ENCODE results near the gene PCCB.

PCCB gene

DNA sequence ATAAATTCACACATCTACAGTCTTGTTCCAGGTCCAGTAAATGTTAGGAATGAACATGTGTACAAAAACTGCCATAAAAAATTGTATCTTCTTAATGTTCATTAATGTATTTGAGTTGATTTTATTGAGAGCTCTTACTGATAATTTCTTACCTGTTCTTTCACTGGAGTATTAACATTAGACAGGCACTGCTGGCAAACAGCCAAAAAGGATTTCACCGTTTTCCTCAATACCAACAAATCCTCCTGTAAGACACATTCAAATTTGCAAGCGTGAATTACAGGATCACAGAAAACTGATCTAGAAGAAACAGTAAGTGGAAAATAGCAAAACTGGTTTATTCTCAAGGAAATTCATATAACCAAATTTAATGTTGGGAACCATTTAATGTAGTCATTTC, 127.4 kb downstream of the PCCB start:
- no peaks in the 10 kb centered on the region for H3K9me3 Mint-ChIP-seq
- H3K27me3 Mint-ChIP-seq = no peaks in the 10 kb centered on the region
- peaks cover 36% of the 10 kb centered on the region for H3K36me3 Mint-ChIP-seq
- no peak for ATAC-seq
- no peak overlapping the region for H3K4me3 Mint-ChIP-seq
- no peaks in the 10 kb centered on the region for H3K4me1 Mint-ChIP-seq
- H3K27ac Mint-ChIP-seq = no peak overlapping the region

DNA sequence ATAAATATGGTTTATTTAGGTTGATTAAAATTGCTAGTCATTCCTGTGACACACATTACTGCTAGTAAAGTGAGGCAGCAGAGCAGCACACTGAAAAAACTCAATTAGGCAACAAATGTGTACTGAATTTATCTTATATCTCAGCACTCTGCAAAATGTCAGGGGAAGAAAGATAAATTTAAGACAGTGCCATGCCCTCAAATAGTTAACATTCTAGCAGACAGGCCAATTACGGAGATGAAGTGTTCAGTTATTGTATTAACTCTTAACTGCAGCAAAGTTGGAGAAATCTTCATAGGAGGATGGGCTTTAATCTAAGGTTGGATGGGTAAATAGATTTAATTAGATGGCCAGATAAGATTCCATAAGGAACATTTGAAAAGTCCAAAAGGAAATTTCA, 127.9 kb downstream of the PCCB start:
- H3K27me3 Mint-ChIP-seq = no peaks in the 10 kb centered on the region
- H3K27ac Mint-ChIP-seq = no peak overlapping the region
- peaks cover 33% of the 10 kb centered on the region for H3K36me3 Mint-ChIP-seq
- H3K4me1 Mint-ChIP-seq = no peaks in the 10 kb centered on the region
- no peak overlapping the region for H3K4me3 Mint-ChIP-seq
- no peak for ATAC-seq
- no peaks in the 10 kb centered on the region for H3K9me3 Mint-ChIP-seq
